Hematopoietic multipotent progenitor cell (in vitro differentiated cells): ENCODE data around the gene FKBP1C. TPM values are rescaled to one million over a fixed set of nuclear protein-coding genes. Genes with fewer than 3 reads are reported as not detected.

Source experiments
- DNase-seq, 3 donors: peaks; one replicate each; pipeline ENCODE4 v3.0.0-alpha.2; 2011 to 2015; ENCODE audit warnings: low read depth in 2 of 3, low spot score in 2 of 3
- small RNA-seq: library from RNA; depleted of rRNA; stranded (forward); fragments of <200 nt; gene quantifications from one replicate; pipeline ENCODE3, GENCODE V24; 2012
- total RNA-seq: library from RNA; depleted of rRNA; stranded (reverse); fragments of >200 nt; gene quantifications from one replicate; pipeline ENCODE4 v1.2.3, GENCODE V29; 2012

Gene FKBP1C
- total RNA-seq, 1 donor: 0.27 TPM

- DNase-seq: no peak
These were observed 47.9 kb downstream of the FKBP1C start for GRCh38 chr6:63259153-63259552.

GRCh38 chr6:63261820-63262219 lies 50.6 kb downstream of the FKBP1C start:
- DNase-seq: no peak

Small RNA genes within 50 kb of the gene (small RNA-seq; reads per million reads assigned to genes)
- gene SPTLC1P3: not detected

Other genes with a start within 250 kb of the FKBP1C start
- gene LGSN, start 108.5 kb downstream of the FKBP1C start, total RNA-seq: under 0.01 TPM